HFFc6 (cell line): Measurements from ENCODE around the gene KAT8. TPM values are rescaled to one million over a fixed set of nuclear protein-coding genes. Genes with fewer than 3 reads are reported as not detected.

Source experiments
- DNase-seq: peaks from one replicate; pipeline ENCODE4 v3.0.0-alpha.2; 2018
- H3K27ac Mint-ChIP-seq: 2 replicates; pipeline ENCODE4 v1.8.0; 2020; ENCODE audit warnings: mild to moderate bottlenecking, mixed read lengths
- H3K27me3 Mint-ChIP-seq: 2 replicates; pipeline ENCODE4 v1.8.0; 2021; ENCODE audit warnings: mild to moderate bottlenecking, moderate library complexity, mixed read lengths; ENCODE audit not compliant: insufficient read depth
- H3K36me3 Mint-ChIP-seq: 2 replicates; pipeline ENCODE4 v1.8.0; 2021; ENCODE audit warnings: low read depth, mixed read lengths
- H3K4me1 Mint-ChIP-seq: 2 replicates; pipeline ENCODE4 v1.8.0; 2020; ENCODE audit warnings: low read depth, mixed read lengths
- H3K4me3 Mint-ChIP-seq: 2 replicates; pipeline ENCODE4 v1.8.0; 2020; ENCODE audit warnings: mild to moderate bottlenecking, moderate library complexity, mixed read lengths
- H3K9me3 Mint-ChIP-seq: 2 replicates; pipeline ENCODE4 v1.8.0; 2020; ENCODE audit warnings: mild to moderate bottlenecking, mixed read lengths
- CTCF ChIP-seq: fragments of 200-600 bp; sonication (generic); IDR thresholded peaks from 2 replicates; pipeline ENCODE4 v1.5.0; 2021; ENCODE audit warnings: antibody characterized with exemption, mild to moderate bottlenecking
- total RNA-seq, 6 experiments: library from RNA; stranded (reverse); fragmentation: NEBNext Ultra II Directional; extraction: Animal tissue kit (Norgen Biotek cat#: 25700); gene quantifications; 2 replicates in 1 of 6; 3 replicates in 5 of 6; pipeline ENCODE4 v1.2.3, GENCODE V29; 2021

The KAT8 gene
- total RNA-seq, 6 experiments from 2014 or later: 28.1 to 31.8 (median 29.6) TPM

GRCh38 chr16:31087971-31088370 lies 29.5 kb upstream of the KAT8 start:
- Mint-ChIP-seq H3K27ac (no peak overlapping the region), H3K9me3 (no peaks in the 10 kb centered on the region), H3K4me3 (no peak overlapping the region), H3K36me3 (peaks cover 6% of the 10 kb centered on the region), H3K4me1 (peaks cover 17% of the 10 kb centered on the region), H3K27me3 (peaks cover 3% of the 10 kb centered on the region)
- TF ChIP-seq CTCF: no peak
- DNase-seq: no peak

GRCh38 chr16:31088459-31089183 lies 28.8 kb upstream of the KAT8 start, which contains the start of gene PRSS53:
Gene PRSS53, minus strand, starts transcription at chr16:31088943. Its CDS starts 134 bp downstream, at chr16:31088809.
- Mint-ChIP-seq H3K4me3 (no peak within 1 kb of the TSS), H3K9me3 (no peaks in the 10 kb centered on the region), H3K4me1 (peaks cover 22% of the 10 kb centered on the region), H3K27ac (peak within 1 kb of the TSS; percentile 13; the same call in 1 of the 2 replicates), H3K36me3 (peaks cover 6% of the 10 kb centered on the region), H3K27me3 (peaks cover 3% of the 10 kb centered on the region)
- TF ChIP-seq CTCF: no peak
- no peak for DNase-seq

- H3K36me3 Mint-ChIP-seq: peaks cover 6% of the 10 kb centered on the region
- H3K27ac Mint-ChIP-seq: peak overlapping the region; percentile 13; the same call in 1 of the 2 replicates
- H3K4me1 Mint-ChIP-seq: peaks cover 28% of the 10 kb centered on the region
- H3K27me3 Mint-ChIP-seq: peaks cover 5% of the 10 kb centered on the region
- TF ChIP-seq CTCF: no peak
- DNase-seq: no peak
- no peak overlapping the region for H3K4me3 Mint-ChIP-seq
- no peaks in the 10 kb centered on the region for H3K9me3 Mint-ChIP-seq
Observed at GRCh38 chr16:31089199-31089598, 28.3 kb upstream of the KAT8 start.

DNA sequence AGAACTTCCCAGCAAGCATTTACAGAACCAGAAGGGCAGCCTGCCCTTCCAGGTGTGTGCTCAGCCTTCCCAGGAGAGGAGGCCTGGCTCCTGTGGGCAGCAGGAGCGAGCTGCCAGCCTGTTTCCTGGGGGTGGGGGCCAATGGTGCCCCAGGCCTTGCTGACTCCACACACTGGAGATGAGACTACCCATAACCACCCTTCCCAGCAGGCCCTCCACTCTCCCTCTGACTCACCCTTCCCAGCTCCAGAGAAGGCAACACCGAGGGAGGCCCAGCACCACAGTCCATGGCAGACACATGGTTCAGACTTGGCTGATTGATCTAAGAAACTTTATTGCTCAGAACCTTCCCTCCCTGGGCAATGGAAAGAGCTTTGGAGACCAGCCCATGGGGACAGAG lies 26.9 kb upstream of the KAT8 start:
- TF ChIP-seq CTCF: no peak
- peak; percentile 53 for DNase-seq
- Mint-ChIP-seq H3K27ac (peak overlapping the region; percentile 82), H3K4me3 (no peak overlapping the region), H3K4me1 (peaks cover 33% of the 10 kb centered on the region), H3K36me3 (peaks cover 6% of the 10 kb centered on the region), H3K27me3 (peaks cover 5% of the 10 kb centered on the region), H3K9me3 (no peaks in the 10 kb centered on the region)

GRCh38 chr16:31092330-31092729 lies 25.1 kb upstream of the KAT8 start:
- H3K4me3 Mint-ChIP-seq: peak overlapping the region; percentile 52
- peak overlapping the region; percentile 74; the same call in 1 of the 2 replicates for H3K27ac Mint-ChIP-seq
- DNase-seq: peak; percentile 57
- peaks cover 38% of the 10 kb centered on the region for H3K4me1 Mint-ChIP-seq
- peaks cover 4% of the 10 kb centered on the region; the same call in 1 of the 2 replicates for H3K27me3 Mint-ChIP-seq
- H3K36me3 Mint-ChIP-seq: peaks cover 6% of the 10 kb centered on the region
- no peak for TF ChIP-seq CTCF
- H3K9me3 Mint-ChIP-seq: no peaks in the 10 kb centered on the region
